Measurements from ENCODE around the gene MGAT2.

GRCh38 chr14:49619730-49620129 is 869 bp upstream of the MGAT2 start:
- TF ChIP-seq CTCF (conservative IDR thresholded peaks at IDR 0.05 in 1 of 2, IDR thresholded peaks at IDR 0.05 in 1 of 2; ENCODE audit: low read depth in 1 of 2, low read length in 2 of 2) (no peak), EZH2 (IDR thresholded peaks at IDR 0.05; ENCODE audit: low read length, missing control alignments) (no peak)

All from fibroblast of lung (primary cell).